ENCODE data around the gene SUMO4. TPM values are rescaled to one million over a fixed set of nuclear protein-coding genes. Genes with fewer than 3 reads are reported as not detected.

SUMO4 gene
- total RNA-seq (2014; rRNA removed; shearing (Covaris generic)): 0.29 TPM in 1 of 2 replicates, not detected in the other

GRCh38 chr6:149400050-149400449 is at the start of gene SUMO4:
Gene SUMO4 (plus strand): TSS chr6:149400262. CDS start chr6:149400392, 130 bp downstream.
- no peak for DNase-seq (ENCODE audit: low spot score)

GRCh38 chr6:149354009-149354408 is 46.1 kb upstream of the SUMO4 start:
- no peak for DNase-seq (ENCODE audit: low spot score)

DNA sequence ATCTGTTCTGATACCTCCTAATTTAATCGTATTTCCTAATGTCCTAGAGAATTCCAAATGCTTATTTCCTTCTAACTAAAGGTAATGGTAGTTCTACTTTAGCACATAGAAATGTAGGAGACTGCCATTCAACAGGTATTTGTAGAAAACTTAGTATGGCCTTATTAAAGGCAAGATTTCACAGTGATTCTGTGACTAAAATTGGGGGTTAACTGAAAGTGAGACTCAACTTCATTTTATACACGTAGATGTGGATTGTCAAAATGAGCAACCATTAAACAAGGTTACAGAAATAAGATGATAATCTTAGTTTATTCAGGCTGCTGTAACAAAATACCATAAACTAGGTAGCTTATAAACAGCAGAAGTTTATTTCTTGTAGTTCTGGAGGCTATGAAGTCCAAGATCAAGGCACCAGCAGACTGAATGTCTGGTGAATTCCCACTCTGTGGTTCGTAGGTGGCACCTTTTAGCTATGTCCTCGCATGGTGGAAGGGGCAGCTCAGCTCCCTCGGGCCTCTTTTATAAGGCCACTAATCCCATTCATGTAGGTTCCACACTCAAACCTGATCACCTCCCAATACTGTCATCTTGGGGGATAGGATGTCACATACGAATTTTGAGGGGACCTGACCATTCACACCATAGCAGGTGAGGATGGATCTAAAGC is 43.8 kb upstream of the SUMO4 start:
- DNase-seq (ENCODE audit: low spot score): no peak

DNA sequence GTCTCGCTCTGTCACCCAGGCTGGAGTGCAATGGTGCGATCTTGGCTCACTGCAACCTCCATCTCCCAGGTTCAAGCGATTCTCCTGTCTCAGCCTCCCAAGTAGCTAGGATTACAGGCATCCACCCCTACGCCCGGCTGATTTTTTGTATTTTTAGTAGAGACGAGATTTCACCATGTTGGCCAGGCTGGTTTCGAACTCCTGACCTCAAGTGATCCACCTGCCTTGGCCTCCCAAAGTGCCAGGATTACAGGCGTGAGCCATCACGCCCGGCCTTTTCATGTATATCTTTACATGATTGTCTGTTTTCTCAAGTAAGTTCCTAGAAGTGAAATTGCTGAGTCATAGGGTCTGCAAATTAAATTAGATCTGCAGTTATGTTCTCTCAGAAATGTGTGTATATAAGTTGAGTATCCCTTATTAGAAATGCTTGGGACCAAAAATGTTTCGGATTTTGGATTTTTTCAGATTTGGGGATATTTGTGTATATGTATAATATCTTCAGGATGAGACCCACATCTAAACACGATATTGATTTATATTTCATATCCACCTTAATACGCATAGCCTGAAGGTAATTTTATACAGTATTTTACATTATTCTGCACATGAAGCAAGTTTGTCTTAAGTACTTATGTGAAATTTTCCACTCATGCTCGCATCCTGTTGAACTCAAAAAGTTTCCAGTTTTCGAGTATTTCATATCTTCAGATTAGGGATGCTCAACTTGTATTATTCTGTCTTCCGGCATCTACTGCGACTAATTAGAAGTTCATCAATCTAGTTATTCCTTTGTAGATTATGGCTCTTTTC is 42.1 kb upstream of the SUMO4 start:
- DNase-seq (ENCODE audit: low spot score): no peak

GRCh38 chr6:149359440-149359839 is 40.6 kb upstream of the SUMO4 start:
- no peak for DNase-seq (ENCODE audit: low spot score)

GRCh38 chr6:149360536-149360935 is 39.5 kb upstream of the SUMO4 start:
- DNase-seq (ENCODE audit: low spot score): no peak

DNA sequence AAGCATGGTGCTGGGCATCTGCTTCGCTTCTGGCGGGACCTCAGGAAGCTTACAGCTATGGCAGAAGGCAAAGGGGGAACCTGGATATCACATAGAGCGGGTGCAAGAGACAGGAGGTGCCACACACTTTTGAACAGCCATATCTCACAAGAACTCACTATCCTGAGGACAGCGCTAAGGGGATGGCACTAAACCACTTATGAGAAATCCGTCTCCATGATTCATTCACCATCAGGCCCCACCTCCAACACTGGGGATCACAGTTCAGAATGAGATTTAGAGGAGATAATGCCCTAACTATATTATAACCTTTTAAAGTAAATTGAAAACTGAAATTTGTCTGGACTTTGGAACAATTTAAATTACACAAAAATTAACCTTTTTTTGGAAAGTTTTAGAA is 37.8 kb upstream of the SUMO4 start:
- DNase-seq (ENCODE audit: low spot score): no peak

- DNase-seq (ENCODE audit: low spot score): no peak
Observed at GRCh38 chr6:149363154-149363553, 36.9 kb upstream of the SUMO4 start.

DNA sequence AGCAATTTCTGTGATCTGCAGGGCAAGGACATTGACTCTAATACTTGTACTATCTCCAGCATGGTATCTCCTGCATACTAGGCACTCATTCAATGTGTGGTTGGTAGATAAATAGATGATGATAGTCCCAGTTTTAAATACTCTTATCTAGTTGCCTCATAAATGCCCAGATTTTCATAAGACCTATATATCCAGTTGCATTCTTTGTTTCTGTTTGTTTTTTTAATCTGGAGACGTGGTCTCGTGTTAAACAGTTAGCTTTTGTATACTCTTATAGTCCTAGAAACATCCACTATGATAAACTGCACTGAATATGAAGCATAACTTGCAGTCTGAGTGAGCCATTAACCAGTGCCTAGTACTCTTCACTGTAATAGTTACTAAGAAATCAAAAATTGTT is 35.5 kb upstream of the SUMO4 start:
- DNase-seq (ENCODE audit: low spot score): no peak

- no peak for DNase-seq (ENCODE audit: low spot score)
Observed at GRCh38 chr6:149365197-149365596, 34.9 kb upstream of the SUMO4 start.

GRCh38 chr6:149366267-149366921 is 33.7 kb upstream of the SUMO4 start:
- DNase-seq (ENCODE audit: low spot score): no peak

DNA sequence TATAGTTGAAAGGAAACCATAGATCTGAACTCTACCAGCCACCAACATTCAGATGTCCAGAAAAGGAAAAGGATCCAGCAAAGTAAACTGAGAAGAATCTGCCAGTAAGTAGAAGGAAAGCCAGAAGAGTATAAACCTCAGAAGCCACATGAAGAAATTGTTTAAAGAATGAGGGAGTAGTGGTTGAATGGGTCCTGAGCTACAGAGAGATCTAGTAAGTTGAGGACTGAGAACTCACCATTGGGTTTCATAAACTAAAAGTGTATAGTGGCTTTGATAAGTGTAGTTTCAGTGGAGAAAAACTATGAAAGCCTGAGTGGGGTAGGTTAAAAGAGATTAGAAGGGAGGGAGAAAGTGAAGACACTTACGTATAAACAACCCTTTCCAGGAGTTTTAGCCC is 32.0 kb upstream of the SUMO4 start:
- DNase-seq (ENCODE audit: low spot score): no peak

- DNase-seq (ENCODE audit: low spot score): no peak
Observed at GRCh38 chr6:149371154-149371553, 28.9 kb upstream of the SUMO4 start.

DNA sequence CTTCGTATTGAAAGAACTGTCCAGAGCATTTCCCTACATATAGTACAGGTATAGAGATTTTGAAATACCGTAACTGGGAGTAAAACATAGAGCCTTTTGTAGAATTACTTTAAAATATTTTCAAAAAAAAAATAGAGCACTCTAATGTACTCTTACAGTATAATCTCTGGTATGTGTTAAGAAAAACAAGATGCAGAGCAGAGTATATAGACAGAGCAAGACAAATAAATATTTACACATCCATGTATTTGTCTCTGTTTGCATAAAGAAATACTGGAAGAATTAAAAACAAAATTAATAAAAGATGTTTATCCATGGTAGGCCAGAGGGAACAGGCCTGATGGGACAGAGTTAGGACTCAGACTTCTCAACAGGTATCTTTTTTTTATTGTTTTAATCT is 28.0 kb upstream of the SUMO4 start:
- DNase-seq (ENCODE audit: low spot score): no peak

GRCh38 chr6:149373511-149373910 is 26.6 kb upstream of the SUMO4 start:
- no peak for DNase-seq (ENCODE audit: low spot score)

- DNase-seq (ENCODE audit: low spot score): no peak
Observed at GRCh38 chr6:149379977-149380376, 20.1 kb upstream of the SUMO4 start.

DNA sequence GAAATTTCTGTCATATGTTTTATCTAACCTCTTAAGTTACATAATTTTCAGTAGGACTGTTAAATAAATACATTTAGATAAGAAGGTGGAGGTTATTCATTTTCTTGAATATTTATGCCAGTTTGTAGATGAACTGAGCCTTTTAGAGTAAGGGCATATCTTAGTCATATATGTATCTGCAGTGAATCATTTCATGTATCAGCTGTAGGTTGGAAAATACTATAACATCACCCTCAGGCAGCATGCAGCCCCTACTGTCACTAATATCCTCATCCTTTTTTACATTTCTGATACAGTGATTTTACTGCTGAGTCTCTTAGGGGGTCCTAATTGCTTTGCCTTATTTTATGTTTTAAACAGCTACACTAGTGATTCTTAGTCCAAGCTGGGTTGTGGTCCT is 19.5 kb upstream of the SUMO4 start:
- DNase-seq (ENCODE audit: low spot score): no peak

DNA sequence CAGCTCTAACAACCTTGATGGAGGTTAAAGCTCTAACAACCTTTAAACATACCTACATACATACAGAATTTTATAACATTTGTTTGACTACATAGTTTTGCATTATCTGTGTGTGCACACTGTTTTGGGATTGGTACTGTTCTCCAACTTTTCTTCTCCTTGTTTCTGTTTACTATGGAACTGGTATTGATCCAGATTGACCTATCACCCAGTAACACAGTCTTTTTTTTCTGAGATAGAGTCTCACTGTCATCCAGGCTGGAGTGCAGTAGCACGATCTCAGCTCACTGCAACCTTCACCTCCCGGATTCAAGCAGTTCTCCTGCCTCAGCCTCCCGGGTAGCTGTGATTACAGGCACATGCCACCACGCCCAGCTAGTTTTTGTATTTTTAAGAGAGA is 16.7 kb upstream of the SUMO4 start:
- no peak for DNase-seq (ENCODE audit: low spot score)

DNA sequence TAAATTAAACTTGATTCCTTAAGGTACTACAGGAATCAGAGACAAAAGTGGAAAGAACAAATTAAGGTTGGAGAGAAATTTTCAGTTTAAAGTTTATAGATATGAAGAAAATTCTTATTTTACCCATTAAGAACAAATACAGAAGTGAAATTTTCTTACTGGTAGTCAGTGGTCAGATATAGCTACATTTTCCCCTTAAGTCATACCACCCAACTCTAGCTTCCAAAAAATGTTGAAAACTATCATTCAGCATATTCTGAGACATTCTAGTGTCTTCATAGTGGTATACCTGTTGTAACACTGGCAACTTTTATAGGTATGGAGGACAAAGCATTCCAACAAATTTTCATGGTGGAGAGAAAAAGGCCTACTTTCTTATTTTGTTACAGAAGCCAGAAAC is 15.6 kb upstream of the SUMO4 start:
- no peak for DNase-seq (ENCODE audit: low spot score)

DNA sequence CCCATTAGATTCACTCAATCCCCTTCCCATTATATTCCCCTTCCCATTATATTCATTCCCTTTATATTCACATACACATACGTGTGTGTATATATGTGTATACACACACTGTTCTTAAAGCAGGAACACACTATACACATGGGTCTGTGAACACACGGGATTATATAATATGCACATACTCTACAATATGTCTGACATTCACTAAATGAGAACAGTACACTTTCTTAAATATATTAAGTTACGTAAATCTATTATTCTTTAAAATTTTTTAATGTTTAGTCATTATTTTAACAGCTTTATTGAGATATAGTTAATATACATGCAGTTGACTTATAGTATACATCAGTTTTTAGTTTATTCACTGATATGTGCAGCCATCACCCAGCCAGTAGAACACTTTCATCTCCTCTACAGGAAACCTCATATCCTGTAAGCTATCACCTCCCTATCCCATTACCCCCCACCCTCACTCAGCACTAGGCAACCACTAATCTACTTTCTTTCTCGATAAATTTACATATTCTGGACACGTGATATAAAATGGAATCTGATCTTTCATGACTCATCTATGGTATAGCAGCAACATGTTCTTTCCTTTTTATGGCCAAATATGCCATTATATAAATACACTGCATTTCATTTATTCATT is 13.9 kb upstream of the SUMO4 start:
- no peak for DNase-seq (ENCODE audit: low spot score)

- DNase-seq (ENCODE audit: low spot score): no peak
Observed at GRCh38 chr6:149387779-149388512, 12.1 kb upstream of the SUMO4 start.

All from H4 (cell line).